G401 (cell line): ENCODE measurements around the gene UBXN1. TPM values are rescaled to one million over a fixed set of nuclear protein-coding genes. Genes with fewer than 3 reads are reported as not detected.
"Not testable (repeated sequence)": the region's sequence is repeated elsewhere in the genome, so short reads cannot be mapped to it uniquely, and the experiment has no call there.

Experiments
- DNase-seq: peaks from one replicate; pipeline ENCODE4 v3.0.0-alpha.2; 2015; ENCODE audit warnings: low spot score
- in situ Hi-C: cut with HindIII; loops from 2 replicates; pipeline ENCODE4 v1.10.0; 2016; ENCODE audit warnings: low sequenced_read_pairs, mixed read lengths
- total RNA-seq: library from RNA; depleted of rRNA; stranded (reverse); fragments of >200 nt; shearing (Covaris generic); gene quantifications from 2 replicates; pipeline ENCODE4 v1.2.3, GENCODE V29; 2014

UBXN1 gene
- total RNA-seq, 1 experiment from 2014 or later: 139 TPM

DNA sequence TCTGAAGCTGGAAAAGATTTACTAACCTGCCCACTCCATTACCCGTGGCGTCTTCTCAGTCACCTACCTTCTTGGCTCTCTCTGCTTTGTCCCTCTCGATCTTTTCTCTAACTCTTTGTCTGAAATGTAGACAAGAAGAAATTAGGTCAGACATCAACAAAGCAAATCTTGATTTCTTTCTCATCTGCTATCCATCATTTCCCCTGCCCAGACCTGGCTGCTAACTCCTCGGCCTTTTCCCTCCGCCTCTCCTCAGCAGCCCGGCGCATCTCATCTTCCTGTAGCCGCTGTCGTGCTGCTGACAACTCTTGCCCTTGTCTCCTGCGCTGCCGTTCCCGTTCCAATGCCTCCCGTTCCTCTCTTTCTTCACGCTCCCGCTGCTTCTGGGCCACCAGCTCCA, 1.2 kb downstream of the UBXN1 start:
- in situ Hi-C loops: no loop called here
- no peak for DNase-seq

DNA sequence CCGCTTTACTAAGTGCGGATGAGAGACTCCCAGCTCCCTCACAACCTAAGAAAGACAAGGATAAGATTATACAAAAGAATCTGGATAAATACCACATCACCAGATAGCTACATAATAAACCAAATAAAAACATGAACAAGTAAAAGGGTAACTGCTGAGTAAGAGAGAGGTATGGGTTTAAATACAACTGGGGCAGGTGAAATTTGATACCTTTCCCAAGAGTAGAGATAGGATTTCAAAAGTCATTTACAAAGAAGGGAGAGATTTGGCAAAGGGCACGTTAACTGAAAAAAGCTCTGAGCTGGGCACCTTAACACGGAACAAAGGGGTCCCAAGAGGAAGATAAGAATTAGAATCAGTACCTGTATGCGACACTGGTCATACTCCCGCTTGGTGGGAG, 1.7 kb downstream of the UBXN1 start:
- no peak for DNase-seq

DNA sequence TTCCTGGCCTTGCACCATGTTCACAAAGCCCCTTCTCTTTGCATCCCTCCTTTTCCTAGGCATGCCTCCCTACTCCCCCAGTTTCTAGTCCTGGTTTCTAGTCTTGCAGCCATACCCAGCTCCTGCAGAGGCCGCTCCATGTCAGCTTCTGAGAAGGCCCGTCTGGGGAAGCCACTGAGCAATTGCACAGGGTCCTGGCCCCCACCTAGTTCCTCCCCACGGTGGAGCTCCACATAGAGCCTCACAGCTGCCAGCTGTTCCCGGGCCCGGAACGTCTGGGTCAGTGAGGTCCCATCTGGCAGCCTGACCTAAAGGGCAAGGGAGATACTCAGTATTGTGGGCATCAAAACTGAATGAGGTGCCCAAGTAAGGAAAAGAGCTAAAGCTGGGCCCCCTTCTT, 2.2 kb downstream of the UBXN1 start:
- in situ Hi-C loops: no loop called here
- no peak for DNase-seq

More for the DNA sequence above, 1.7 kb downstream of the UBXN1 start:
- in situ Hi-C loops: no loop called here

DNA sequence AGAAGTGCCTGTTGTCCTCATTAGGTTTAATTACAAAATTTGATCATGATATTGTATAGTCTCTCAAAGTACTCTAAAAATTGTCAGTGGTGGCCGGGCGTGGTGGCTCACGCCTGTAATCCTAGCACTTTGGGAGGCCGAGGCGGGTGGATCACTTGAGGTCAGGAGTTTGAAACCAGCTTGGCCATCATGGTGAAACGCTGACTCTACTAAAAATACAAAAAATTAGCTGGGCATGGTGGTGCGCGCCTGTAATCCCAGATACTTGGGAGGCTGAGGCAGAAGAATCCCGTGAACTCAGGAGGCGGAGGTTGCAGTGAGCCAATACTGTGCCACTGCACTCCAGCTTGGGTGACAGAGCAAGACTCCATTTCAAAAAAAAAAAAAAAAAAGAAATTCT, 3.5 kb downstream of the UBXN1 start:
- in situ Hi-C loops: not testable (repeated sequence)

DNA sequence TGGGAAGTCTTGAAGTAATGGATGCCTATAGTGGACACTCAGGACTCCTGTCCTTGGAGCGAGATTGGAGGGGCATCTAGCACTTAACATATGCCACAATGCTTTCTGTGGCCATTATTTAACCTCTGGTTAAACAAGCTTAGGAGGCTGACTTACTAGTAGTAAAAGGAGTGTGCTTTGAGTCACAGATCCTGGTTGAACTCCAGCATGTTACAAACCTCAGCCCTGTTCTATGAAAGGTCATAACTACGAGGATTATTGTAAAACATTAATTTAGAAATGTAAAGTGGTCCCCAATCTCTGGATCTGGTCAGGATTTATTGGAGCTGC, 5.7 kb downstream of the UBXN1 start:
- no peak for DNase-seq
- in situ Hi-C loops: loop anchor here (5.0 kb wide), 2 partner anchors 39 to 76 kb away; no protein-coding TSS in a partner anchor

More for the DNA sequence above, 3.5 kb downstream of the UBXN1 start:
- DNase-seq: not testable (repeated sequence)

DNA sequence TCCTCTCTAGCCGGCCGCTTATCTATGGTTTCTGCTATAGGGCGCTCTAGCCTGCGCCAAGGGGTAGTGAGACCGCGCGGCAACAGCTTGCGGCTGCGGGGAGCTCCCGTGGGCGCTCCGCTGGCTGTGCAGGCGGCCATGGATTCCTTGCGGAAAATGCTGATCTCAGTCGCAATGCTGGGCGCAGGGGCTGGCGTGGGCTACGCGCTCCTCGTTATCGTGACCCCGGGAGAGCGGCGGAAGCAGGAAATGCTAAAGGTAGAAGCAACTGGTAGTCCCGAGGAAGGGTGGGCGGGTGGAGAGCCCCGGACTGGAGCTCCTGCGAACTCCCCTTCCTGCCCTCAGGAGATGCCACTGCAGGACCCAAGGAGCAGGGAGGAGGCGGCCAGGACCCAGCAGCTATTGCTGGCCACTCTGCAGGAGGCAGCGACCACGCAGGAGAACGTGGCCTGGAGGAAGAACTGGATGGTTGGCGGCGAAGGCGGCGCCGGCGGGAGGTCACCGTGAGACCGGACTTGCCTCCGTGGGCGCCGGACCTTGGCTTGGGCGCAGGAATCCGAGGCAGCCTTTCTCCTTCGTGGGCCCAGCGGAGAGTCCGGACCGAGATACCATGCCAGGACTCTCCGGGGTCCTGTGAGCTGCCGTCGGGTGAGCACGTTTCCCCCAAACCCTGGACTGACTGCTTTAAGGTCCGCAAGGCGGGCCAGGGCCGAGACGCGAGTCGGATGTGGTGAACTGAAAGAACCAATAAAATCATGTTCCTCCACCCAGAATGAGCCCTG, 7.1 kb downstream of the UBXN1 start, which contains the start of the genes LBHD1 and UQCC3:
Gene LBHD1 (minus strand): TSS at position 660 of the 782 bp plus-strand sequence. CDS start 2,236 bp downstream, outside the sequence.
Gene UQCC3 (plus strand): TSS at position 66 of the 782 bp plus-strand sequence. CDS start 73 bp downstream, at position 139.
- in situ Hi-C loops: loop anchor here (5.0 kb wide), 2 partner anchors 41 to 74 kb away; no protein-coding TSS in a partner anchor
- peak; percentile 93 for DNase-seq

DNA sequence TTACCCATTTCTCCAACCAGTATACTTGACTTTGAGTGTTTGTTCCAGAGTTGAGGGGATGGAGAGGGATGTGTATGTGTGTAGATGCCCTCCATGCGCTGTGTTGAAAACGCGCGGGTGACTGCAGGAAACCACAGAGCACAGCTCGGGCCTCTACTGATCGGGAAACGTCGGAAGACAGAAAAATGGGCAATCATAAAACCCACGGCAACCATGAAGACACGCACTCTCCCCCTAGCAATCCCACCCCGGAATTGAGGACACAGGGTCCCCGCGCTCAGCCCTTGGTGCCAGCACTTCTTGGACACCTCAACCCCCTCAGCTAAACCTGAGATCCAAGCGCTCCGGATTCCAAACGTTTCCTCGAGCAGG, 7.7 kb downstream of the UBXN1 start:
- no peak for DNase-seq
- in situ Hi-C loops: loop anchor here (5.0 kb wide), 2 partner anchors 41 to 74 kb away; no protein-coding TSS in a partner anchor

DNA sequence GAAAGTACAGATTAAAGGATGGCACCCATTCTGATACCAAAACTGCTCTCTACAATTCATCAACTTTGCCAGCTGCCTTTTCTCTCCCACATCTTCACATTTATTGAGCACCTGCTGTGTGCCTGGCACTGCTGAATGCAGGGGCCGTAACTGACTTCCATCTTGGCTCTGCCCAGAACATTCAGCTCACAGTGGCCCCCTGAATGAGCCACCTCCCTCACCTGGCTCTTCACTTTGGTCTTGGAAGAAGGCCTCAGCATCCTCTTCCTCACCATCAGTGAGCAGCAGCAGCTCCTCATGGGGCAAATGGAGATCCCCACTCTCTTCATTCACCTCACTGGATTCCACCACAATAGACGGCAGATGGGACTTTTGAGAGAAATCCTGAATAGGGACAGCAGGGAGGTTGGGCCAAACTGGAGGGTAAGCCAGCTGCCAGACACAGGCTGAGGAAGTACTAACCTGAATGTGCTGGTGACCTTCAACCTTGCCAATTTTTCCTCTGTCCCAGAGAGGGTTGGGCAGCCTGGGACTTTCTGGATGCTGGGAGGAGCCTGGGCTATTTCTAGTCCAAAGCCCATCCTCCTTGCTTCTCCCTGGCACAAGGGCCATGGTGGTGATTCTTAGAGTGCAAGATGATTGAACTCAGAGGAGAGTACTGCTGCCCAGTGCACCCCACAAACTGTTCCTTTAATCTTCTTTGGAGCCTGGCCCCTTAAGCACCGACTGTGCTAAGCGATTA, 9.3 kb downstream of the UBXN1 start:
- DNase-seq: no peak
- in situ Hi-C loops: loop anchor here (5.0 kb wide), 2 partner anchors 43 to 72 kb away; no protein-coding TSS in a partner anchor

DNA sequence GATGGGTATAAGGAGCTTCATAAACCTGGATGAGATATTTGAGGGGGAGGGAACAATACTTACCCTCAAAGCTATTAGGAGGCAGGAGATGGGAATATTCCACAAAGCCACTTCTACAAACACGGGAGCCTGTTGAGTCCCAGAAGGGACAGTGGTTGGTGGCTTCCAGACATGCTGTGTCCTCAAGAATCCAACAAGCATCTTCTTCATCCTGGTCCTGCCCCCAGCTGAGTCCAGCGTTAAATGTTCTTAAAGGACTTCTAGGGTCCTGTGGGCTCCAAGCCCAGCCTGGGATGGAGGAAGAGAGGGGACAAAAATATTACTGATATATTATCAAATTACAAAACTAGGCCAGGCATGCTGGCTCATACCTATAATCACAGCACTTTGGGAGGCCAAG, 11.4 kb downstream of the UBXN1 start:
- in situ Hi-C loops: no loop called here
- no peak for DNase-seq

DNA sequence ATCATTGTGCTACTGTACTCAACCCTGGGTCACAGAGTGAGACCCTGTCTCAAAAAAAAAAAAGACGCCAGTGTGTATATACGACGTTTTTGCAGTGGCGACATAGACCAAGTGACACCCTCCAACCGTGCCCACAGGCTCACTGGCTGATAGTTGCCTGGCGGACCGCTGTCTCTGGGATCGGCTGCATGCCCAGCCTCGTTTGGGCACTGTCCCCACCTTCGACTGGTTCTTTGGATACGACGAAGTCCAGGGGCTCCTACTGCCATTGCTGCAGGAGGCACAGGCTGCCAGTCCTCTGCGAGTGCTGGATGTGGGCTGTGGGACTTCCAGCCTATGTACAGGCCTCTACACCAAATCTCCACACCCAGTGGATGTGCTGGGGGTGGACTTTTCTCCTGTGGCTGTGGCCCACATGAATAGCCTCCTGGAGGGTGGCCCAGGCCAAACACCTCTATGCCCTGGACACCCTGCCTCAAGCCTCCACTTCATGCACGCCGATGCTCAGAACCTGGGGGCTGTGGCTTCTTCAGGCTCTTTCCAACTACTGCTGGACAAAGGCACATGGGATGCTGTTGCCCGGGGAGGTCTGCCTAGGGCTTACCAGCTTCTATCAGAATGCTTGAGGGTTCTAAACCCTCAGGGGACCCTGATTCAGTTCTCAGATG, 12.5 kb downstream of the UBXN1 start:
- in situ Hi-C loops: no loop called here
- no peak for DNase-seq

DNA sequence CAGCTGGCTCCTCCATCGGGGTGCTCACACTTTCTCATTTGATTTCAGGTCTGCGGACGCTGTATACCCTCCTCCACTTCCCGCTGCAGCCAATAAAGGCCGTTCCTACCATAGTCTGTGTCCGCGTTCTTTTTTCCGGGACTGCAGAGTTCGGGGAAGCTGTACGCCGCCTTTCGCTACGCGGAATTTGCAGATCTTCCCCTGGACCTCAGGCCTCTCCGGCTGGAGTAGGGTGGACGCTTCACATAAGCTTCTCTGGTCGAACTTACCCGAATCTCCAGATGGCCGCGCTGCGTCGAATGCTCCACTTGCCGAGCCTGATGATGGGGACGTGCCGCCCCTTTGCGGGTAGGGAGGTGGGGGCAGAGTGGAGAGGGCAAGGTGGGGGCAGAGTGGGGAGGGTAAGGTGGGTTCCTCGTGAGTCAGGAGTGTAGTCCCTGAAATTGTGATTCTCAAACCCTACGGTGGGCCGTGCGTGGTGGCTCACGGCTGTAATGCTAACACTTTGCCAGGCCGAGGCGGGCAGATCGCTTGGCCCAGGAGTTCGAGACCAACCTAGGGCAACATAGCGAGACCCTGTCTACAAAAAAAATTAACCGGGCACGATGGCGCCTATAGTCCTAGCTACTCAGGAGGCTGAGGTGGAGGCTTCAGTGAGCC, 13.1 kb downstream of the UBXN1 start:
- peak; percentile 71 for DNase-seq
- in situ Hi-C loops: no loop called here

DNA sequence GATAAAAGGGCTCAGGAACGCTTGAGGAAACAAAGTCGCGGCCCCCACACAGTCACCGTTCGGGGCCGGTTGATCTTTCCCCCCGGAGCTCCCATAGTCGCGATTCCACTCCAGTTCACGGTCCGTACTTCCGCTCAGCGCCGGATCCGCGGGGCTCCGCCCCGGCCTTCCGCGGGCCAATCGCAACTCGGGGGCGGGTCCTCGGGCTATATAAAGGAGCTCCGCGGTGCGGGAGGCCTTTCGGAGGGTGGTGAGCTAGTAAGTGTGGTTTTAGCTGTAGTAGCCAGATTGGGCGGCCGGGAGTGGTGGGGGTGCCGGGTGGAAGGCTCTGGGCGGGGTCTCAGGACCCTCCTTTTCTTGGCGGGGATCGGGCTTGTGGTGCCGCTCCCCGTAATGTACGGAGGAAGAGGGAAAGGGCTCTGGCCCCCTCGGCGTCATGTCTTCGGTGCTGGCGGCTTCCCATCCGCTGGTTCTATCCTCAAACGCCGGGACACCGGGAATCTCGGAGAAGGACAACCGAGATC, 13.7 kb downstream of the UBXN1 start, which contains the start of the genes C11orf98 and CSKMT:
Gene C11orf98 (minus strand): TSS at position 136 of the 524 bp plus-strand sequence. CDS start 41 bp downstream, at position 95.
Gene CSKMT (plus strand): TSS at position 238 of the 524 bp plus-strand sequence. CDS start 568 bp downstream, outside the sequence.
- in situ Hi-C loops: no loop called here

DNA sequence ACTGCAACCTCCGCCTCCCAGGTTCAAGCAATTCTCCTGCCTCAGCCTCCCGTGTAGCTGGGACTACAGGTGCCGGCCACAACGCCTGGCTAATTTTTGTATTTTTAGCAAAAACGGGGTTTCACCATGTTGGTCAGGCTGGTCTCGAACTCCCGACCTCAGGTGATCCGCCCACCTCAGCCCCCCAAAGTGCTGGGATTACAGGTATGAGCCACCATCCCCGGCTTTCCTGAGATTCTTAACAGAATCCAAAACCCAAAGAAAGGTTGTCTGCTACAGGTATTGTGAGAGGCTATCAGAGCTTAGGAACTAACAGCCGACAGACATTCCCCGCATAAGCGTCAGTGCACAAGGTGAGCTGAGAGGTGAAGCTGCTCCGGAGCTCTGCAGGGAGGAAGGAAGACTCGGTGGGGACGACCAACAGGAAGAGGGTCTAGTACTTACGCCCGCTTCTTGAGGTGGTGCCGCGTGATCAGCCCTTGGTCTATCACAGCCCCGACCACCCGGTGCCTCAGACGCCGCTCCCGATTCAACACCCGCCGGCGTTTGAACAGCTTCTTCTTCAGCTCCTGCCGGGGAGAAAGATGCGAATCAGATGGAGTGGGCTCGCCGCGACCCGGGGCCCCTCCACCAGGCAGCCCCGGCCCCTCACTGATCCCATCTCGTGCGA, 14.3 kb downstream of the UBXN1 start:
- in situ Hi-C loops: no loop called here
- peak; percentile 71 for DNase-seq

More for the DNA sequence above, 13.7 kb downstream of the UBXN1 start, which contains the start of the genes C11orf98 and CSKMT:
- peak; percentile 95 for DNase-seq

DNA sequence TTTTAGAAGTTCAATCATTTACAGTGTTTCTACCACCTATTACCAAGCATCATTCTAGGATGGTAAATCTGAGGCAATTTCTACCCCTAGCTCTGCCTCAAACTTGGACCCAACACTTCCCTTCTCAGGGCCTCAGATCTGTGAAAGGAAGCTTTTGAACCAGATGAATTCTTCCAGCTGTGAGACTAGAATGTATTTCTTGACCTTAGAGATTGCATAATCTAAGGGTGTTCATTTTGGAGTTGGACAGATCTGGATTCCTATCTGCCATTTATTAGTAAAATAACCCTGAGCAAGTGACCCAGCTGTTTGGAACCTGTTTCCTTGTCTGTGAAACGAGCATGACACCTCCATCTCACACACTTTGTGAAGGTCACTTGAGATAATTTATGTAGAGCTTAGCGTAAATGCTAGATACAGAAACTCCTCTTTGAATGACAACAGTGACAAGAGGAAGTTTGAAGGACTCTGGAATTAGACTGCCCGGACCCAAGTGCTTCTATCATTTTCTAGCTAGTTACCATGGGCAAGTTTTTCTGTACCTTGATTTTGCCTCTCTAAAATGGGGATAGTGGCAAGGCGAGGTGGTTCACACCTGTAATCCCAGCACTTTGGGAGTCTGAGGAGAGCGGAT, 22.0 kb downstream of the UBXN1 start:
- in situ Hi-C loops: no loop called here
- DNase-seq: no peak

DNA sequence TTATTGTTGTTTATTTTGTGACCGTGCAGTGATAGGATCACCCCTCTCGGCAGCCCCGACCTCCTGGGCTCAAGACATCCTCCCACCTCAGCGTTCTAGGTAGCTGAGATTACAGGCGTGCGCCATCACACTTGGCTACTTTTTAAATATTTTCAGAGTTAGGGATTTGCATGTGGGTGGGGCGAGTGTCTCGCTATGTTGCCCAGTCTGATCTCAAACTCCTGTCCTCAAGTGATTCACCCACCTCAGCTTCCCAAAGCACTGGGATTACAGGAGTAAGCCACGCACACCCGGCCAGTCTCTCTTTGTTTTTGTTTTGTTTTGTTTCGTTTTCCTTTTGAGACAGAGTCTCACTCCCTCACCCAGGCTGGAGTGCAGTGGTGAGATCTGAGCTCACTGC, 24.6 kb downstream of the UBXN1 start:
- in situ Hi-C loops: no loop called here
- DNase-seq: no peak

DNA sequence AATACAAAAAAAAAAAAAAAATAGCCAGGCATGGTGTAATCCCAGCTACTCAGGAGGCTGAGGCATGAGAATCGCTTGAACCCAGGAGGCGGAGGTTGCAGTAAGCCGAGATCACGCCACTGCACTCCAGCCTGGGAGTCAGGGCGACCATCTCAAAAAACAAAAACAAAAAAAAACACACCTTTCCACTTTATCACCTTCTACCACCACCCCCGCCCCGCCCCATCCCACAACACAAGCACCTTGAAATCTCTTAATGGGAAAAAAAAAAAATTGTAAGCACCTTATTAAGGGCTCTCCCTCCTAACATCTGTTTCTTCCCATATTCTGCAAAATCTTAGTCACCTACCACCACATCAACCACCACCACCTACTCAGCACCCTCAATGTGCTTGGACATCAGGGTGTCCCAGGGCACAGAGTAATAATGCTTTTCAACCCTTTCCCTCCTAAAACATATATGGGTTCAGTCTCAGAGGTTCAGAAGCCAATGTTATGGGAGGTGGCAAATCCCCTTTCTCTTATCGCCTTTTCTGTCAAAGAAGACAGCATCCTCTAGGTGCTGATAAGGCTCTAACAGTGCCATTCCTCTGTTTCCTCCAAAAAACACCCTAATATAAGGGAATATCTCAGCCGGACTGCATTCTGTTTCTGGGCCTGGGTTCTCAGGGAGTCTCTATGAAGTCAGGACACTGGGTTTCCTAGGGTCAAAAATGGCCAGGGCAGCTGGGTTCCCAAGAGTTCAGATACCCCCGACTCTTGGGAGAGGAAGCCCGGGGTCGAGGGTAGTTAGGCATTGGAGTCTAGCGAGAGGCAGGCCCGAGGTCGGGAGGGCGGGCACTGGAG, 26.5 kb downstream of the UBXN1 start:
- DNase-seq: no peak
- in situ Hi-C loops: no loop called here

DNA sequence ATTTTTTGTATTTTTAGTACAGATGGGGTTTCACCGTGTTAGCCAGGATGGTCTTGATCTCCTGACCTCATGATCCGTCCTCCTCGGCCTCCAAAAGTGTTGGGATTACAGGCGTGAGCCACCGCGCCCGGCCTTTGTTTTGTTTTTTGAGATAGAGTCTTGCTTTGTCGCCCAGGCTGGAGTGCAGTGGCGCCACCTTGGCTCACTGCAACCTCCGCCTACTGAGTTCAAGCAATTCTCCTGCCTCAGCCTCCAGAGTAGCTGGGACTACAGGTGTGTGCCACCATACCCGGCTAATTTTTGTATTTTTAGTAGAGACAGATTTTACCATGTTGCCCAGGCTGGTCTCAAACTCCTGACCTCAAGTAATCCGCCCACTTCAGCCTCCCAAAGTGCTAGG, 28.6 kb downstream of the UBXN1 start:
- in situ Hi-C loops, DNase-seq: not testable (repeated sequence)
